ENCODE data around the gene CNTNAP3. TPM values are rescaled to one million over a fixed set of nuclear protein-coding genes. Genes with fewer than 3 reads are reported as not detected.

Gene CNTNAP3
- total and polyA plus RNA-seq, 2 donors (not counting 3 experiments of a cell fraction or from before 2014, with no cell fraction given): 11.1 to 24.7 TPM

Small RNA genes lying within 50 kb of the gene (small RNA-seq; reads per million reads assigned to genes)
- gene RN7SL640P (ENCODE audit: insufficient read depth, insufficient read length, low read depth, low replicate concordance): not detected

Other genes starting within 250 kb of the CNTNAP3 start
- not detected in 2 replicates for gene SPATA31A1, start 67.5 kb upstream of the CNTNAP3 start, total RNA-seq
- gene SPATA31A1, start 67.5 kb upstream of the CNTNAP3 start, polyA plus RNA-seq: not detected in 2 replicates

Measured in endothelial cell of umbilical vein (primary cell).